Activated T-cell treated with anti-CD3 and anti-CD28 coated beads for 24 hours (primary cell): Measurements from ENCODE around the gene LTBP4.

Experiments used
- DNase-seq: peaks from one replicate; pipeline ENCODE4 v3.0.0-alpha.2; 2020; ENCODE audit warnings: low read depth

Gene LTBP4

DNA sequence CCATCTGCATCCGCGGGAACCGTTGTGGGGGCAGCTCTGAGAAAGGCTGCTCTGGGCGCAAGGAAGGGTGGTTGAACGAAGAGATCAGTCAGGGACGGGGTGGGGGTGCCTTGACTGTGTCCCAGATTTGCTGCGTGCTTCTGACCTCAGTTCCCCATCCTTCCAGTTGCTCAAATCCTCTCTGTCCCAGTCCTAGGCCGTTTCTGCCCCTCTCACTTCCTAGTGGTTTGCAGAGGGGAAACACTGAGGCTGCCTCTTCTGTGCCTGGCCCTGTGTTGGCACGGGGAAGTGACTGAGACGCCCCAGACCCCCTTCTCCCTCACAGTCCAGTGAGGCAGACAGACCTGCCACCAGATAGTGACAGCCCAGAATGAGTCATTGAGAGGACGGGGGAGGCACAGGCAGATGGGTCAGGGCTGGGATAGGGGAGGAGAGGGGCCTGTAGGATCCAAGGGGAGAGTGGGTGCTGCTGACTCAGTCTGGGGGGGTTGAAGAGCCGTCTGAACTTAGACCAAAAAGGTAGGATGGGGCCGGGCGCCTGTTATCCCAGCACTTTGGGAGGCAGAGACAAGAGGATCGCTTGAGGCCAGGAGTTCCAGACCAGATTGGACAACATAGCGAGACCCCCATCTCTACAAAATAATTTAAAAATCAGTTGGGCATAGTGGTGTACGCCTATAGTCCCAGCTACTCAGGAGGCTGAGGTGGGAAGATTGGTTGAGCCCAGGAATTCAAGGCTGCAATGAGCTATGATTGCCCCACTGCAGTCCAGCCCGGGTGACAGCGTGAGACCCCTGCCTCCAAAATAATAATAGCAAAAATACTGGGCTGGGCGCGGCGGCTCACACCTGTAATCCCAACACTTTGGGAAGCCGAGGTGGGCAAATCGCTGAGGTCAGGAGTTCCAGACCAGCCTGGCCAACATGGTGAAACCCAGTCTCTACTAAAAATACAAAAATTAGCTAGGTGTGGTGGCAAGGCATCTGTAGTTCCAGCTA, 62.8 kb downstream of the LTBP4 start:
- DNase-seq, result no peak

DNA sequence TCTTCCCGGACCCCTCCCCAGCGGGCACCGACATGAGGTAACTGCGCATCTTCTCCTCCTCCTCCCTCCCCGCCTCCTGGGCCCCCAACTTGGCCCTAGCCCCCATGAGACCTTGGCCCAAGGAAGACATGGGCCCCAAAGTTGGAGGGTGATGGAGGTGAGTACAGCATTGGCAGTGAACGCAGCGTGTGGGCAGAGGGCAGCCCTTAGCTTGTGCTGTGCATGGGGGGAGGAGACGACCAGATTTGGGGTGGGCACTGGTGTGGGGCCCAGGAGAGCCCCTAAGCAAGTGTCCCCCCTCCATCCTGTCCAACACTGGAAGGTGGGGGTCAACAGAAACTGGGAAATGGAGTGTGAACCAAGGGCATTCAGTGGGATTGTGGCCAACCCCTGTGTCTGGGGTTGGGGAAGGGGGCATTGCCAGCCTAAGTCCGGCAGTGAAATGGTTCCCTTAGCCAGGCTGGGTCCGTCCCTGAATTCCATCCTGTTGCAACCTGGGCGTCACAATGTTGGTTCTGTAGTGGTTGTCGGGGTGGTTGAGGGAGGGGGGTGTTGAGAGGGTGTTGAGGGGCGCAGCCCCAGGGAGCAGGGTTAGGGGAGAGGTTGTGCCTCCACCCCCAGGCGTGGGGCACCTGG, 65.8 kb downstream of the LTBP4 start:
- no peak for DNase-seq

DNA sequence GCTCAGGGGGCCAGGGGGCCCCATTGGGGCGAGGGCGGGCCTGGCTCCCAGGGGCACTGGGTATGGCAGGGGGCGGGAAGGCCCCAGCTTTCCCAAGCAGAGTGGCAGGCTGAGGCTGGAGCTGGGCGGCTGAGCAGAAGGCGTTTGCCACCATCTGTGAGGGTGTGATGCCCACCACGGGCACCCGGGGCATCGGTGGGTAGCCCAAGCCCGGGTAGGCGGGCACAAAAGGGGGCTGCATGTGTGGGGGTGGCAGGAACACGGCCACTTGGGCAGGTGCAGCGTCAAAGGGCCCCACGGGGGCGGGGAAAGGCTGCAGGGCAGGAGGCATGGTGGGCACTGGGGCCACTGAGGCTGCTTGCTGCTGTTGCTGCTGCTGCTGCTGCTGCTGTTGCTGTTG, 66.4 kb downstream of the LTBP4 start:
- DNase-seq, result no peak

- no peak for DNase-seq
These were observed 67.9 kb downstream of the LTBP4 start for GRCh38 chr19:40668991-40669614.

GRCh38 chr19:40671404-40671803, 70.2 kb downstream of the LTBP4 start:
- no peak for DNase-seq

DNA sequence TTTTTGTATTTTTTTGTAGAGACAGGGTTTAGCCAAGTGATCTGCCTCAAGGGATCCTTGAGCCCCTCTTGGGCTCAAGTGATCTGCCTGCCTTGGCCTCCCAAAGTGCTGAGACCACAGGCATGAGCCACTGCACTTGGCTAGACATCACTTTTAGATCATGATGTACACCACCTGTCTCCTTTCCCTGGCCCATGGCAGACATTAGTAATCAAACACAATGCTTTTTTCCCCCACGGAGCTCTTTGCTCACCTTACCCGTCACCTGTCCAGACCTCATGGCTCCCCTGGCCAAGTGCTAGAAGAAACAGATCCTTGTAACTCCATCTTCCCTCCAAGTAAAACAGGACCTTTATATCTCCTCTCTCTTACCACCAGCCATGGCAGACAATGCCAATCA, 70.9 kb downstream of the LTBP4 start:
- DNase-seq, result no peak

DNA sequence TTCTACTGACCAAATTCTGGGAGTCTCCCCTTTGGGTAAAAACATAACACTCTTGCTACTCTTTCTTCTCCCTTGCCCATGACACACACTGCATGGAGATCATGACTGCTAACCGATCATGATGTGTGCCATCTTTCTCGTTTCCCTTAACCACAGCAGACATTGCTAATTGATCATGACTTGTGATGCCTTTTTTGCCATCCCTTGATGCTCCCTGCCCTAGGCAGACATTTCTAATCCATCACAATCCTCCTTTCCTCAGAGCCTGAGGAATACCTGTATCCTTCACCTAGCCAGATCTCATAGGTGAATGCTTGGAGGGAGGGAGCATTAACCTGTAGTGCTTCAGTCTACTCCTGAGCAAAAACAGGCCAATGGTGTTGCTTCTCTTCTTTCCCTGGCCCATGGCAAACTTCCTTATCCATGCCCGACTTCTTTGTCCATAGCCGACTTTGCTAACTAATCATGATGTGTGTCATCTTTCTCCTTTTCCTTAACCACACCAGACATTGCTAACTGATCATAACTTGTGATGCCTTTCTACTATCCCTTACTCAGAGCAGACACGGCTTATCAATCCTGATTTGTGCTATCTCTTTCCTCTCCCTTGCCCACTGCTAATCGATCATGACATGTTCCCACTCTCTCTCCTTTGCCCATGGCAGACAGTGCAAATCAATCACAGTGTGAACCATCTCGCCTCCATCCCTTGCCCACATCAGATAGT, 71.6 kb downstream of the LTBP4 start:
- no peak for DNase-seq

DNA sequence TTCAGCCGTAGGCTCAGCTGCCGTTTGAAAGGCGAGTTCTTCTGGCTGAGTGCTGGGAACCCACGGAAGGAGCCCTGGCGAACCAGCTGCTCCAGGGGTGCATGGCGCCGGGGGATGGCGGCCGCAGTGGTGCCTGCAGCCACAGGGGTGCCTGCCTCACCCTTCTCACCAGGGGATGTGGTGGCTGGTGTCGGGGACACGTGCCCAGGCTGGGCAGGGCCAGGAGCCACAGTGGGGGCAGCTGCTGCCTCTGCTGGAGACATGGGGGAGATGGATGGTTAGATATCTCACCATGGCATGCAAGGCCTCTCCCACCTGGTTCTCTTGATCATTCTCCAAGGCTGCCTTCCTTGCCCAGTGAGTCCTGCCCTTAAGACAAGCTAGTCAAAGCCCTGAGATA, 72.2 kb downstream of the LTBP4 start:
- no peak for DNase-seq

DNA sequence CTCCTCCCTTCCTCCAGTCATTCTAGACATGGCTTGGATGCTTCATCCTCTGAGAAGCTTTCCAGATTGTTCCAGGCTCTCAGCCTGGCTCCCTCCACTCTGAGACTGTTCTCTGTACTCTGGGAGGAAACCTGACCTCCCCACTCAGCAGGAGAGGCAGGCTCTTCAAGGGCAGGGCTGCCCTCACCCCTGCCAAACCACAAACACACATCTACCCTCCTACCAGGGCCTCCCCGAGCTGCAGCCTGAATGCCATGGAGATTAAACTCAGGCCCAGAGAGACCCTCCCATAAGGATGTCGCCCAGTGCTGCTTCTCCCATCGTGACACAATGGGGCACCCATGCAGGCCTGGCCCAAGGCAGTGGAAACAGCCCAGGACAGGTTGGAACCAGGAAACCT, 73.1 kb downstream of the LTBP4 start:
- no peak for DNase-seq

GRCh38 chr19:40677156-40677555, 76.0 kb downstream of the LTBP4 start:
- DNase-seq, result no peak
